Activated T-helper 9 cell treated with anti-CD3 and anti-CD28 coated beads, Interleukin-2, amount 50 U/mL, for 16 hours (primary cell): ENCODE results near the gene ANKRD6.

ENCODE experiments used
- DNase-seq: peaks from one replicate; pipeline ENCODE4 v3.0.0-alpha.2; 2020; ENCODE audit warnings: low read depth

The ANKRD6 gene

DNA sequence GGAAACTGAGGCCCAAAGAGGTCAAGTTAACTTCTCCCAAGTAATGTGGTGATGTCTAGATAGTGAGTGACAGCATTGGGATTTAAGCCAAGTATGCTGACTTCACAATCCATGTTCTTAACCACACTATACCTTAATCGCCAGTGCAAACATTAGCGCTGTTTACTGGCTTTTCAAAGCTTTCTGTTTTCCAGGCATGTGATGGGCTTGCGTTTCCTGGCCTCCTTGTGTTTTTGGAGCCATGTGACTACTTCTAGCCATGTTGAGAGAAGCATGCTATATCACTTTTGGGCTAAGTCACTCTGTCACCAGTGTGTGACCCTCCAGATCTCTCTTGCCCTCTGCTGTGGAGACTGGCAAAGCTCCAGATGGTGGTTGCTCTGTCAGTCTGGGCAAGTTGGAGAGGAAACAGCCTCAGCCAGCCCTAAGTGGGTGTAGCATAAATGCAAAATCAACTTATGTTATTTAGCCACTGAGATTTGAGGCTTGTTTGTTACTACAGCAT is 76.9 kb downstream of the ANKRD6 start:
- no peak for DNase-seq

DNA sequence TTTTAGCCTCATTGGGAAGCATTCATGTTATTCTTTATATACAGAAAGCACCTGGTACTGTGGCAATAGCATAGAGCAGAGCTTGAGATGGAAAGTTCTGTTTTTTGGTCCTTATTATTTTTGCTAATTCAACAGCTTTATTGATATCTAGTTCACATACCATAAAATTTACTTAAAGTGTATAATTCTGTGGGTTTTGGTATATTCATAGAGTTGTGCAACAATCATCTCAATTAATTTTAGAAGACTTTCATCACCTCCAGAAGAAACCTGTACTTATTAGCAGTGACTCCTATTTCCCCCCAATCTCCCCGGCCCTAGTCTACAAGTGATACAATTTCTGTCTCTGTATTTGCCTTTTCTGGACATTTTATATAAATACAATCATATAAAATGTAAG is 77.4 kb downstream of the ANKRD6 start:
- no peak for DNase-seq

DNA sequence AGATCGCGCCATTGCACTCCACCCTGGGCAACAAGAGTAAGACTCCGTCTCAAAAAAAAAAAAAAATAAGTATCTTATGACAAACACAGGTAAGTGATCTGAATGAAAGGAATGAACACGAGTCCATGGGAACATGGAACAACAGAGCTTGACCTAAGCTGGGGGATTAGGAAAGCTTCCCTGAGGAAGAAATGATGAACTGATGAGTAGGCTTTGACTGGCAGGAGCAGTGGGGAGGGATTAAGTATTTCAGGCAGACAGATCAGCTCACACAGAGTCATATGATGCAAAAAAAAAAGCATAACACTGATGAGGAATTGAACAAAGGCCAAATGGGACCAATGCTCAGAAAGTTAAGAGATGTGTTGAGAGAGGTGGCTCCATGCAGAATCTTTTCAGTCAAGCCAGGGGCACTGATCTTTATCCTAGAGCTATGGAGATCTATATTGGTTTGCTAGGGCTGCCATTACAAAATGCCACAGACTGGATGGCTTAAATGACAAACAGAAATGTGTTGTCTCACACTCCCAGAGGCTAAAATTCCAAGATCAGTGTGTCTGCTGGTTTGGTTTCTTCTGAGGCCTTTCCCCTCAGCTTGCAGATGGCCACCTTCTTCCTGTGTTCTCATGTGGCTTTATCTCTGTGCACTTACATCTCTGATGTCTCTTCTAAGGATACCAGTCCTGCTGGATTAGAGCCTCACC is 85.6 kb downstream of the ANKRD6 start:
- no peak for DNase-seq

DNA sequence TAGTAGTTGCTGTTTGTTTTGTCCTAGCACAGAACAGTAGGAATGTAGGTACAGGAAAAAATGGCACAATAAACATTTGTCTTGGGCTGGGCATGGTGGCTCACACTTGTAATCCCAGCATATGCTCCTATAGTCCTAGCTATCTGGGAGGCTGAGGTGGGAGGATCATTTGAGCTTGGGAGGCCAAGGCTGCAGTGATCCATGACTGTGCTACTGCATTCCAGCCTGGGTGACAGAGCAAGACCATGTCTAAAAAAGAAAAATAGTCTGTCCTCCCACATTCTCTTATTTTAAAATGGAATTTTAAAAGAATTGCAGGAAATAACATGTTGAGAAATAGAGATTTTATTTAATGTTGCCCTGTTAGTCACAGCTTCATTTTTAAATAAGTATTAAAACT is 87.8 kb downstream of the ANKRD6 start:
- no peak for DNase-seq

DNA sequence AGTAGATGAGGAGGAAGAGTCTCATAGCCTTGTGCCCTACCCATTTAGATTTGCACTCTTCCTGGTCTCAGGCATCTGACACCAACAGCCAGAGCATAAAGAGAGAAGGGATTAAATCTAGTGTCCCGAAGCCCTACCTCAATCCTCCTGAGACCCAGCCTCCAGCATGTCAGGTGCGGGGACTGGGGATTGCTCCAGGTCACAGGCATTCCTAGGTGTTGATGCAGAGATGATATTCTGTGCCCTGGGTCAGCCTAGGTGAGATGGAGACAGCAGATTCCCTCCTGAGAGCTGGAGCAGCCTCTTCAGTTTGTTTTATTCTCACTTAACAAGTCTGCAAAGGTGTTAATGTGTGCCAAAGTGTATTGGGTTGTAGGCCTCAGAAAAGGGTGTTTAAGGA is 89.8 kb downstream of the ANKRD6 start:
- no peak for DNase-seq

DNA sequence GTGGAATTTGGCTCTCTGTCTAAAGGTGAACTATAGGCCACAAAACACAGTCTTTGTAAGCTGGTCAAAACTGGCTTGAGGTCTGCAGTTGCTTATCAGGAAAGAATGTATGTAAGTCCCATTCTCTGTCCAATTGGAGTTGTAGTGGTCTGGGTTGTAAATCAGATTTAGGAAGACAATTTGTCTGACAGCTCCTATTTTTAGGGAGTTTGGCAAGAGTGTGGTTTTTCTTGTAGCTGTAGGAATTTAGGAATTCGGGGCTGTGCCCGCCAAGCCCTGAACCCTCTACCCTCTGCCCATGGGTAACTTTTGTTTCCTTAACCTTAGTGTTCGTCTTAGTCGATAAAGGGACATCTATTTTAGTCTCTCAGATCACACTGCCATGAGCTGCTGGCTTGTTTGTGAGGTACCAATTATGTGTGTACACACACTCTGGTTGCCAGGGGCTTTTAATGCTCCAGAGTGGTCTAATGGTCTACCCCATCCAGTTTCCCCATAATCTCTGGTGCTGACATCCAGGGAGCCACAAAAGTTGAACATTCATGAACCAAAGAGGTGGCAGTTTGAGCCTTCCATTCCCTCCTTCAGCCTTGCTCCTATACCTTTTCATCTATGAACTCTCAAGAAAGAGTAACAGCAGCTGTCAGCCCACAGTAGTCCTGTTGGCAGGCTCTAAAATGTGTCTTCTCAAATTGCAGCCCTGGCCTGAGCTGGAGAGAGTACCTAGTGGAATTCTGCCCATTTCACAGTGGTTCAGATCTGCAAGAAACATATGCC is 93.0 kb downstream of the ANKRD6 start:
- no peak for DNase-seq

DNA sequence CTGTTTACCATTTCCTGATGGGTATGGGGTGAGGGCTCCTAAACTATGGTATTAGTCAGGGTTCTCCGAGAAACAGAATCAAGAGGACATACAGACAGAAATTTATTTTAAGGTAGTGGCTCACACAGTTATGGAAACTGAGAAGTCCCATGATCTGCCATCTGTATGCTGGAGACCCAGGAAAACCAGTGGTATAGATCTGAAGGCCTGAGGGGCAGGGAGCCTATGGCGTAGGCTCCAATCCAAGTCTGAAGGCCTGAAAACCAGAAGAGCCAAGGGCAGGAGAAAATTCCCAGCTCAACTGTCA is 93.6 kb downstream of the ANKRD6 start:
- no peak for DNase-seq

DNA sequence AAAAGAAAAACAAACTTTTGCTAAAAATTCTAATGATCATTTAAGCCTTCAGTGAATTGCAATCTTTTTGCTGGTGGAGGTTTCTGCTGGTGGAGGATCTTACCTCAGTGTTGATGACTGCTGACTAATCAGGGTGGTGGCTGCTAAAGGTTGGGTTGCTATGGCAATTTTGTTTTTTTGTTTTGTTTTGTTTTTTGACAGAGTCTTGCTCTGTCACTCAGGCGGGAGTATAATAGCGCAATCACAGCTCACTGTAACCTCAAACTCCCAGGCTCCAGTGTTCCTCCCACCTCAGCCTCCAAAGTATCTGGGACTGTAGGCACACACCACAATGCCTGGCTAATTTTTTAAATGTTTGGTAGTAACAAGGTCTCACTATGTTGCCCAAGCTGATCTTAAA is 94.7 kb downstream of the ANKRD6 start:
- DNase-seq = no peak

DNA sequence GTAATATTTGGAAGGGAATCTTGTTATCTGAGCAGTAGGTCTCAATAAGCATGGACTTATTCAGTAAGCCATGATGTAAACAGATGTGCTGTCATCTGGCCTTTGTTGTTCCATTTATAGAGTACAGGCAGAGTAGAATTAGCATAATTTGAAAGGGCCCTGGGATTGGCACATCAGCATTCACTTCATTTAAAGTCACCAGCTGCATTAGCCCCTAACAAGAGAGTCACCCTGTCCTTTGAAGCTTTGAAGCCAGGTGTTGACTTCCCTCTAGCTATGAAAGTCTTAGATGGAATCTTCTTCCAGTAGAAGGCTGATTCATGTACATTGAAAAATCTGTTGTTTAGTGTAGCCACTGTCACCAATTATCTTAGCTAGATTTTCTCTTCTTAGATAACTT is 95.9 kb downstream of the ANKRD6 start:
- no peak for DNase-seq

DNA sequence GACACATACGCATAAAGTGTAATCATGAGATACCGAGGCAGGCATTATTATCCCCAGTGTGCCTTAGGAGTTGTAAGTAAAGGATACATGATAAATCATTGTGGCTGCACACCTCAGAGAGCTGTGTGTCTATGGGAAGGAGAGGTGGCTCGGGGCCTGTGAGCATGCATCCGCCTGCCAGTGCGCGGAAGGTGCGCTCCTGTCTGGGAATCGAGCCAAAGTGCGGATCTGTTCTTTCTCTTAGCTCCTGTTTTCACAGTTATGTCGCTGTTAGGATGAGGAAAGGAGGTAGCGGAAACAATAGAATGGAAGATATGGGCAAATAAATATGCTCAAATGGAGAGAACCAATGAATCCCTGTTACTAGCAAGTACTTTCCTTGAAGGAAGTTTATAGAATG is 98.0 kb downstream of the ANKRD6 start:
- no peak for DNase-seq

DNA sequence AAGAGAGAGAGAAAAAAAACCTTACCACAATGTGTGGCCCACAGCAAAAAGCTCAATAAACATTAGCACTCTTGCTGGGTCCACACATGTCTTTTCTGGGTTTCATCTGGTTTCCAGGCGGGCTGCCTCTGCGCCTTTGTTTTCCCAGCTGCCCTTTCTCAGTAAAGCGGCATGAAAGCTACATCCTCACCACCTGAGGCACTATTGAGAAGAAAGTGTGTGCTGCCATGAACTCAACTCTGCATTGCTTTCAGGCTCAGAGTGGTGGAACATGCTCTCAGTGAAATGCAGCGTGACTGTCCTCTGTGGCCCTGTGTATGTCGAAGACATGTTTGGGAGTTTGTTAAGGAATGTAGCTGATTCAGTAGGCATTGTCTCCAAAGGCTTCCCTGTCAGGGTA is 103.3 kb downstream of the ANKRD6 start:
- DNase-seq = no peak

DNA sequence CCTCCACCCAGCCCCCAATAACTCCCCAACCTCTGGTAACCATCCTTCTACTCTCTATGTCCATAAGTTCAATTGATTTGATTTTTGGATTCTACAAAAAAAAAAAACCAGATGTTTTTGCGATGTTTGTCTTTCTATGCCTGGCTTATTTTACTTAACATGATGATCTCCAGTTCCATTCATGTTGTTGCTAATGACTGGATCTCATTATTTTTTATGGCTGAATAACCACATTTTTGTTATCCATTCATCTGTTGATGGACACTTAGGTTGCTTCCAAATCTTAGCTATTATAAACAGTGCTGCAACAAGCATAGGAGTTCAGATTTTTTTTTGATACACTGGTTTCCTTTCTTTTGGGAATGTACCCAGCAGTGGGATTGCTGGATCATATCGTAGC is 106.8 kb downstream of the ANKRD6 start:
- DNase-seq = no peak

DNA sequence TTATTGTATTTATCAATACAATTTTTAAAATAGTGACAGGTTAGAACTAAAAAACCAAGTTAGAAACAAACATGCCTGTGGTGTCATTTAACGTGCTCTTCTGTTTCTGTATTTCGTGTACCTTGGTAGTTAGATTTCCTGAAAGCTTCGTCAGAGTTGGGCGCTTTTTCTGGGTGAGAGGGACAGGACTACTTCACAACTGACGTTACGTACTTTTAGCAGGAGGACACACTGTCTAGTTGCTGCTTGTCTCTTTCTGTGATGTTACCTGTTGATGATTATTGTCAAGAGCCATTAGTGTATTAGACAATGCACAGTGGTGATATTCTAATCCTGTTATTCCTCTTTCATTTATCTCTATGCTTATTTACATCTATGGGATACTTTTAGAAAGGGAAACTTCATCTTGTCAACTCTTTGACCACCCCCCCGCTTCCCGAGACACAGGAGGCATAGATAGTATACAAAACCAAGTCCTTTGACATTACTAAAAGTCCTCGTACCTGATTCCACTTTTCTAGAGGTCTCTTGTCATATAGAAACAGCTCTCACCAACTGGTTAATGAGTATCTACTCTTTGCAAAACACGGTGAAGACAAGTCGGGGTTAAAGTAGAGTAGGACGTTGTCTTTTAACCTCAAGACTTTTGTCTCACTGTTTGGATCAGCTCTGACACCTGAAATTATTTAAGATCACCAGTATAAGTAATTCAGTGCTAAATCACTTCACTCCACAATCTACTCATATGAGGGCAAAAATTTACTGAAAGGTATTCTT is 109.3 kb downstream of the ANKRD6 start:
- no peak for DNase-seq

DNA sequence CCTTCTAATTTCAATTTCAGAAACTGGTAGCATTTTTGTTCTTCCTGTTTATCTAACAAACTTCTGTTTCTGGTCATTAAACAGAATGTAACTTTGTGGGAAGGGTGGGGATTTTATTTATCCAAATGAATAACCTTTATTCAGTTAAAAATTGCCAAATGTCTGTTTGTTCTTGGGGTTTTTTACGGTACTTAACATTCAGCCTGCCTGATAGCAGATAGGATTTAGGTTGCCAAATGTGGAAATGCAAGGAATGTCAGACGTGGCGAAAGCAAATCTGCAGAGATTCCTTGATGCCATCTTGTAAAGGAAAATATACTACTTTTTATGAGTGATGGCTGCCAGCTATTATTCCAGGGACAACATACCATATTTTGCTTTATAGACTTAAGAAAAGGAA is 109.9 kb downstream of the ANKRD6 start:
- no peak for DNase-seq

DNA sequence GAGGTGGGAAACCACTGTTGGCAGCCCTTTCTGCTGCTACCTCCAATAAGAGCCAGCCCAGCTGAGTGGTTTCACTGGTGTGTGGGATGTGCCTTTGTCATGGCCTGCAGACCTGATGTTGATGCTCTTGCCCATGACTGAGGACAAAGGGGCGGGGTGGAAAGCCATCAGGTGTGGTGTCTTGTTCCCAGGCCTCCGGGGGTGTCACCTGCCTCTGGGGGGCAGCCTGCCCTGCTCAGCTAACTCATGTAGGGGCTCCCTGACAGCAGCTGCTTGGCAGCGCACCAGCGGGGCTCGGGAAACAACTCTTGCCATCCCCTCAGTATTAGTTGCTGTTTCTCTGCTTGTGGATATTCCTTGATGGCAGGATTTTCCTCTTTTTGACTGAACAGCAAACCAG is 114.3 kb downstream of the ANKRD6 start:
- DNase-seq = no peak

DNA sequence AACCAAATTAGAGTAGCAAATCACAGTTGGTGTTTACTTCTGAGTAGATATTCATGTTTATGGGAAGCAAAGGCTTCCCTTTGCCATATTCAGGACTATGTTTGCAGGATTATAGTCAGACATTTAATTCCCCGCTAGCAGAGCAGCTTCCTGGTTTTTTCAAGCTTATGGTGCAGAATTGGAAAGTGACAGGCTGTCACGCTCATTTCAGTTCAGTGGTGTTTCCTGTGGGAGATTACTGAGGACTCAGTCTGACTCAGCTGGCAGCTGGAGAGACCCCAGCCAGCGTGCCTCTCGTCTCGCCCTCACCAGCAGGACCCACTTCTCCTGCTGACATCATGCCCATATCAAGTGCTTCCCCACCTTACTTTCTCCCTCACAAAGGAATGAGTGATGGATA is 120.5 kb downstream of the ANKRD6 start:
- no peak for DNase-seq

DNA sequence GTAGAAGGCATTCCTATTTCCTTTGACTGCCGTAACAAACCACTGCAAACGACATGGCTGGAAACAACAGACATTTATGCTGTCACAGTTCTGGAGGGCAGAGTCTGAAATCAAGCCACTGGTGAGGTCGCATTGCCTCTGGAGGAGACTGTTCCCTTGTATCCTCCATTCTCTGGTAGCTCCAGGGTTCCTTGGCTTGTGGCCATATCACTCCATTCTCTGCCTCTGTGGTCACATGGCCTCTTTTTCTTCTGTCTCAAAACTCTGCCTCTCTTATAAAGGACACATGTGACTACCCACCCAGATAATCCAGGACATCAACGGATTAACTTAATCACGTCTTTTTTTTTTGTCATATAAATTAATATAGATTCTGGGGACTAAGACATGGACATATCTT is 121.2 kb downstream of the ANKRD6 start:
- DNase-seq = no peak

DNA sequence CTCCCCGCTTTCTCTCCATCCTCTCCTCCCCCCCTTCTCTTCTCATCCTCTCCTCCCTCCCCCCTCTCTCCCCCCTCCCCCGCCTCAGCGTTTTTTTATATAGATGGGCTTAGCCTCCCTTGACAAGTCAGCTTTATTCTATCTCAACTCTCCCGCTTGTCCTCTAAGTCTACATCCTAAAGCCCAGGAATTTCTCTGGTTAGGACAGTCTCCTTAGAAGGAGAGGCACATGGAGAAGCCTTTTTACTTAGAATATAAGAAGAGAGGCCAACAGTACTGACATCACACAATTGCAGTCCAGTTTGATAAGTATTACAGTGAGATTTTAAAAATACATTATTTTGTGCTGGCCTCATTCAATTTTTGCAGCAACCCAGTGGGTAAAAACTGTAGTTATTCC is 122.1 kb downstream of the ANKRD6 start:
- no peak for DNase-seq

DNA sequence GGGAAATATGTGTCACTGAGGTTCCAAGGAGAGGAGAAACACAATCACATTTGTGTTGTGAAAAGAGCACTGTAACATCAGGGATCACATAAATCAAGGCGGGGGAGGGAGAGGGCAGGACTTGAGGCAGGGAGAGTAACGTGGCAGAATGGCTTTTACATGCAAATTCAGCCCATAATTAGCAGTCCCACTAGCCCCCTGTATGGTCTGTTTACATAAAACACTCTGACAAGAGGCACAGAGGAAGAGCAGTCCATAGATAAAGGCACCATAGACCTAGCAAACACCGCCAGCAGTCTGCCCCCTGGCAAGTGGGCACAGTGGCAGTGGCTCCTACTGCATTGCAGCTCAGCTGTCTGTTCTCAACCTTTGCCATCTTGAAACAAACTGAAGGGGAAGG is 122.9 kb downstream of the ANKRD6 start:
- DNase-seq = no peak

DNA sequence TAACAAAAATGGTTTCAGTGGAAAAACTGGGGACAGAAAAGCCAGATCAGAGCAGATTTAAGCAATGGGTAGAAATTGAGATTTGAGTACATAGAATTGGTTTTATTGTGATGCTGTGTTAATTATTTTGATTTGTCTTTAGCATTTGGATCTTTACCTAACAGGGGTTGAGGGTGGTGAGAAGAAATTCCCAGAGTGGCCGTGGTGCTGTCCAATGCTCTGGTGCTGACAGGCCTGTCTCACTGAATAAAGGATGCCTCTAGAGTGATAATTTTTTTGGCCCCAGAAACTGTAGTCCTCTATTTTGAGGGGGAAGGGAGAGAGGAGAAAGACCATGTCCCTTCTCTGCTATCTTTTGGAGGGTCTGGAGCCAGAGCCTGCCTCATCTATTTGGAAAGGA is 126.5 kb downstream of the ANKRD6 start:
- no peak for DNase-seq

DNA sequence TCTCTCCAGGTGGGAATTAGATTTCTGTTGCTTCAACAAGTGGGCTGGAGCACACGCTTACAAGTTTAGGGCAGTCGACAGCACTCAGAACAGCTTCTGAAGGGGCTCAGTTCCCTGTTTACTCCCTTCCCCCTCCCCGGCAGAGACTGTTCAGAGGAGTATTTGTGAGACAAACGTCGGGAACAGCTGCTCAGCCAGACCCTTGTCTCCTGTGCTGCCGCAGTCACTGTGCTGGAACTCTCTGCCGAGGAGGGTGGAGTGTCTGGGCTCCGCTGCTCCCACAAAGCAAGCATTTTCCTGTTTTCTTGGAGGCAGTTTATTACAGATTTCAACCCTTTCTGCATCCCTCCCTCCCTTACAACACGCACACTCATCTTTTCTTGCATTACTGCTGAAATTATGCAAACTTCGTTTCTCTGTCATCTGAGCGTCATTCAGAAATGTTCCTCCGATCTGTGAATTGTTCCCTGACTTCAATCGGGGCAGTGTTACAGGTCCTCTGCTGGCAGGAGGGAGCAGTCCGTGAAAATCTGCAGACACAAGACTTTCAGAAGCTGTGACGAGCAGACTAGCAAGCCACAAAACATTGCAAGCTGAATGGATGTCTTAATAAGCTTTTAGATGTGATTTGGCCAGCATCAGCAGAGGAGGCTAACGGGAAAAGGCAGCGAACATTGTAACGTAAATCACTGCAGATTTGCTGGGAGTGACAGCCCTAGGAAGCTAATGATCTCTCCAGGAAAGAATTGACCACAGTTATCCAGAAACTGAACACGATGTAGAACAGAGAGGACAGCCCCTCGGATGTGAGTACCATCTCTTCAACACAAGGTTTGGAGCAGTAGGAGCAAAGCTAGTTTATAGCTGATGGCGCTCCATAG is 129.4 kb downstream of the ANKRD6 start:
- DNase-seq = no peak

DNA sequence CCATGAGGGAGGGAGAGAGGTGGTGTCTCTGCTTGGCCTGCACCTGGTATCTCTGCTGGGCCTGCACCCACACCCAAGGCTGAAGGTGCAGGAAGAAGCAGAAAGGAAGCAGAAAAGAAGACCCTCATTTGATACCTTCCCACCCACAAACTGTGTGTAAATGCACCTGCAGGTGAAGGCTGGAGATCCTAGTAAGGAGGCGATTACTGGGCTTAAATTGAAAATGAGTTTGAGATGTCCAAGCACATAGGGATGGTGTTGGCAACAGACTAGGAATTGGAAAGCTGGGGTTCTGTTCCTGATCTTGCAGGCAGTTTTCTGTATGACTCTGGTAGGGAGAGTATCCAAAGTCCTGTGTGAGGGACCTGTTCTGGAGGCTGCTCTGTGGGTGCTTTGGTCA is 130.9 kb downstream of the ANKRD6 start:
- DNase-seq = no peak
